H1 (cell line): ENCODE results near the gene NEDD8. TPM values are rescaled to one million over a fixed set of nuclear protein-coding genes. Genes with fewer than 3 reads are reported as not detected.

Experiments
- CTCF ChIA-PET: fragments of 300-600 bp; sonication (Branson Sonifier 250); formaldehyde crosslinking; loops from one replicate; lab custom pipeline; 2021; ENCODE audit not compliant: partially characterized antibody; lab: Charles Lee
- POLR2A ChIA-PET: fragments of 300-600 bp; sonication (Branson Sonifier 250); formaldehyde crosslinking; loops from one replicate; lab custom pipeline; 2021; ENCODE audit warnings: inconsistent platforms; ENCODE audit not compliant: partially characterized antibody; lab: Charles Lee
- DNase-seq, 2 experiments: peaks; one replicate each; pipeline versions ENCODE4 v3.0.0 to v3.0.0-alpha.2; 2010 to 2022; ENCODE audit warnings: low spot score in 2 of 2, low read depth in 1 of 2, mixed read lengths in 1 of 2
- FAIRE-seq: peaks from 2 replicates; lab custom pipeline; 2011; peaks lifted over from hg19 to GRCh38; lab: Jason Lieb, UNC
- H2AFZ ChIP-seq: 2 replicates; pipeline ENCODE4 v1.8.1; 2012; ENCODE audit warnings: low read length, inconsistent platforms
- H2AK5ac ChIP-seq: 2 replicates; pipeline ENCODE4 v1.6.1; 2013; ENCODE audit warnings: low read depth, low read length
- H2BK120ac ChIP-seq: replicated peaks from 2 replicates; pipeline ENCODE3; 2013; ENCODE audit warnings: low read depth, low read length, inconsistent platforms
- H2BK12ac ChIP-seq: 2 replicates; pipeline ENCODE4 v1.6.1; 2013; ENCODE audit warnings: low read depth, low read length
- H2BK15ac ChIP-seq: 2 replicates; pipeline ENCODE4 v1.6.1; 2013; ENCODE audit warnings: low read length
- H2BK20ac ChIP-seq: 2 replicates; pipeline ENCODE4 v1.6.1; 2013; ENCODE audit warnings: low read length
- H2BK5ac ChIP-seq: 2 replicates; pipeline ENCODE4 v1.6.1; 2013; ENCODE audit warnings: low read depth, low read length
- H3K14ac ChIP-seq: 2 replicates; pipeline ENCODE4 v1.6.1; 2013; ENCODE audit warnings: inconsistent platforms; ENCODE audit not compliant: insufficient read length
- H3K18ac ChIP-seq: 2 replicates; pipeline ENCODE4 v1.6.1; 2013; ENCODE audit warnings: low read length; ENCODE audit errors: extremely low read depth
- H3K23ac ChIP-seq: 2 replicates; pipeline ENCODE4 v1.6.1; 2013; ENCODE audit warnings: inconsistent platforms; ENCODE audit not compliant: insufficient read length
- H3K23me2 ChIP-seq: 2 replicates; pipeline ENCODE4 v1.6.1; 2013; ENCODE audit warnings: low read depth, low read length
- H3K27ac ChIP-seq: 2 replicates; pipeline ENCODE4 v1.6.1; 2011; ENCODE audit warnings: low read depth, low read length, inconsistent platforms
- H3K27me3 ChIP-seq, 4 experiments: replicated peaks in 1 of 4; 1 replicate in 1 of 4; 2 replicates in 3 of 4; pipeline versions ENCODE4 v1.6.1 to v1.8.1; 2011 to 2013; ENCODE audit warnings: low read length in 3 of 4, mild to moderate bottlenecking in 3 of 4, inconsistent platforms in 2 of 4, mixed read lengths in 2 of 4, moderate library complexity in 1 of 4; ENCODE audit not compliant: control insufficient read depth in 3 of 4, insufficient read depth in 3 of 4; ENCODE audit errors: extremely low read depth in 1 of 4
- H3K36me3 ChIP-seq, 4 experiments: 2 replicates each; pipeline versions ENCODE4 v1.6.1 to v1.8.1; 2011 to 2013; ENCODE audit warnings: mild to moderate bottlenecking in 4 of 4, low read length in 3 of 4, moderate library complexity in 2 of 4, control low read depth in 1 of 4, inconsistent platforms in 1 of 4; ENCODE audit not compliant: insufficient read depth in 4 of 4, control insufficient read depth in 2 of 4
- H3K4ac ChIP-seq: replicated peaks from 2 replicates; pipeline ENCODE3; 2013; ENCODE audit warnings: low read length, low read depth, mixed read lengths, inconsistent platforms; ENCODE audit not compliant: insufficient read length
- H3K4me1 ChIP-seq, 4 experiments: replicated peaks in 1 of 4; 1 replicate in 1 of 4; 2 replicates in 3 of 4; pipeline versions ENCODE4 v1.6.1 to v1.8.1; 2011 to 2013; ENCODE audit warnings: low read length in 3 of 4, inconsistent platforms in 2 of 4, mixed read lengths in 1 of 4; ENCODE audit not compliant: insufficient read depth in 4 of 4, control insufficient read depth in 3 of 4
- H3K4me2 ChIP-seq, 2 experiments: 2 replicates each; pipeline versions ENCODE4 v1.6.1 to v1.8.1; 2011 to 2013; ENCODE audit warnings: low read depth in 2 of 2, low read length in 2 of 2, control low read depth in 1 of 2, inconsistent platforms in 1 of 2, mild to moderate bottlenecking in 1 of 2; ENCODE audit not compliant: insufficient read depth in 1 of 2
- H3K4me3 ChIP-seq, 4 experiments: fragments of 200-600, 300-600 bp in 1 of 4; sonication (generic), shearing (Covaris generic), sonication (Bioruptor Twin) in 1 of 4; 2 replicates each; pipeline versions ENCODE4 v1.5.1 to v1.8.1; 2011 to 2016; ENCODE audit warnings: low read length in 4 of 4, low read depth in 3 of 4, control low read depth in 2 of 4, inconsistent platforms in 2 of 4, mild to moderate bottlenecking in 2 of 4, mixed read lengths in 1 of 4, moderate library complexity in 1 of 4; ENCODE audit not compliant: insufficient read depth in 2 of 4; ENCODE audit errors: extremely low read depth in 1 of 4
- H3K56ac ChIP-seq: replicated peaks from 2 replicates; pipeline ENCODE3; 2013; ENCODE audit warnings: low read depth, mild to moderate bottlenecking, mixed read lengths, low read length, inconsistent platforms; ENCODE audit not compliant: insufficient read length
- H3K79me1 ChIP-seq: 2 replicates; pipeline ENCODE4 v1.6.1; 2013; ENCODE audit warnings: low read depth, low read length, control low read depth
- H3K79me2 ChIP-seq, 2 experiments: 2 replicates each; pipeline versions ENCODE4 v1.6.1 to v1.8.1; 2012 to 2013; ENCODE audit warnings: low read length in 2 of 2, mild to moderate bottlenecking in 2 of 2, inconsistent platforms in 1 of 2; ENCODE audit not compliant: insufficient read depth in 2 of 2, control insufficient read depth in 1 of 2
- H3K9ac ChIP-seq, 4 experiments: replicated peaks in 1 of 4; 1 replicate in 1 of 4; 2 replicates in 3 of 4; pipeline versions ENCODE4 v1.6.1 to v1.8.1; 2011 to 2013; ENCODE audit warnings: low read depth in 3 of 4, low read length in 3 of 4, control low read depth in 2 of 4, mild to moderate bottlenecking in 2 of 4, moderate library complexity in 2 of 4, inconsistent platforms in 1 of 4; ENCODE audit errors: extremely low read depth in 1 of 4
- H3K9me3 ChIP-seq, 2 experiments: 2 replicates each; pipeline versions ENCODE4 v1.6.1 to v1.8.1; 2012 to 2013; ENCODE audit warnings: mild to moderate bottlenecking in 2 of 2, moderate library complexity in 2 of 2, control low read depth in 1 of 2, inconsistent platforms in 1 of 2, low read depth in 1 of 2, low read length in 1 of 2, mixed read lengths in 1 of 2; ENCODE audit not compliant: insufficient read depth in 2 of 2
- H4K20me1 ChIP-seq, 2 experiments: replicated peaks in 1 of 2; 2 replicates each; pipeline versions ENCODE3 to v1.8.1; 2011 to 2013; ENCODE audit warnings: inconsistent platforms in 2 of 2, low read length in 2 of 2, mild to moderate bottlenecking in 1 of 2; ENCODE audit not compliant: insufficient read depth in 2 of 2, control insufficient read depth in 1 of 2
- H4K5ac ChIP-seq: 2 replicates; pipeline ENCODE4 v1.6.1; 2013; ENCODE audit warnings: low read length, low read depth, mixed read lengths, inconsistent platforms; ENCODE audit not compliant: insufficient read length
- H4K8ac ChIP-seq: 2 replicates; pipeline ENCODE4 v1.8.0; 2013; ENCODE audit warnings: mild to moderate bottlenecking, moderate library complexity, low read length, inconsistent platforms; ENCODE audit not compliant: insufficient read depth; ENCODE audit errors: extremely low read depth
- H4K91ac ChIP-seq: replicated peaks from 2 replicates; pipeline ENCODE3; 2013; ENCODE audit warnings: low read length, mixed read lengths, inconsistent platforms; ENCODE audit not compliant: insufficient read length
- BCL11A ChIP-seq, 2 experiments: IDR thresholded peaks; one replicate each; pipeline ENCODE4 v1.6.1; 2011; ENCODE audit warnings: low read depth in 2 of 2, low read length in 2 of 2, mild to moderate bottlenecking in 2 of 2
- JUN ChIP-seq: IDR thresholded peaks from 2 replicates; pipeline ENCODE4 v1.6.1; 2011; ENCODE audit warnings: low read depth, mild to moderate bottlenecking, improper control_type of control experiment, low read length
- KDM5A ChIP-seq: fragments of 200-600 bp; IDR thresholded peaks from 2 replicates; pipeline ENCODE4 v1.7.1; 2012; ENCODE audit warnings: mild to moderate bottlenecking, low read length, inconsistent platforms, mixed read lengths
- TBP ChIP-seq: IDR thresholded peaks from 2 replicates; pipeline ENCODE4 v1.6.1; 2011; ENCODE audit warnings: low read depth, low read length, improper control_type of control experiment
- WGBS, 2 experiments: shearing (Covaris generic) in 1 of 2; methylation state at CpG; one replicate each; pipeline versions ENCODE4 v1.1.6 to v1.1.7; 2013 to 2015; ENCODE audit warnings: low lambda C conversion rate in 2 of 2, mixed read lengths in 2 of 2, inconsistent platforms in 1 of 2, low coverage in 1 of 2, missing lambda C conversion rate in 1 of 2; ENCODE audit not compliant: insufficient replicate concordance in 2 of 2, insufficient coverage in 1 of 2, insufficient read length in 1 of 2; ENCODE audit errors: extremely low coverage in 1 of 2, missing lambda C conversion rate in 1 of 2; 5-methylcytosine and 5-hydroxymethylcytosine counted together
- polyA plus RNA-seq, 7 experiments: library from polyadenylated mRNA; depleted of rRNA in 3 of 7; stranded (reverse) in 5 of 7; unstranded in 2 of 7; fragments of >200 nt in 5 of 7; fragments of 200-250 nt in 2 of 7; gene quantifications; 1 replicate in 5 of 7; 2 replicates in 1 of 7; 4 replicates in 1 of 7; pipeline versions ENCODE4 v1.2.1 to v1.2.3, GENCODE V29; 2011 to 2013; ENCODE audit warnings: missing spikeins in 2 of 7, mixed read lengths in 2 of 7
- total RNA-seq: library from RNA; stranded (reverse); fragmentation: NEBNext Ultra II Directional; extraction: Animal tissue kit (Norgen Biotek cat#: 25700); gene quantifications from 2 replicates; pipeline ENCODE4 v1.2.1, GENCODE V29; 2021
- TF ChIP-seq, protein P1 (sequence below): IDR thresholded peaks from 2 replicates; pipeline ENCODE4 v1.6.1; 2012; ENCODE audit warnings: low read length, inconsistent platforms

Gene NEDD8
- total and polyA plus RNA-seq, 2 of the 8 experiments (the other 6 are each of a cell fraction or from before 2014, with no cell fraction given) = 253 to 317 TPM

GRCh38 chr14:24187539-24187915 lies 44.6 kb downstream of the NEDD8 start:
- Histone ChIP-seq H3K23me2 (peaks cover 5% of the 10 kb centered on the region), H2BK12ac (no peak overlapping the region), H2BK120ac (no peak overlapping the region), H3K9ac (0 out of 7 replicates have a peak overlapping the region, but pooled peaks of 2 of the 4 experiments have one; percentile 4 to 13), H3K9me3 (no peaks in the 10 kb centered on the region), H3K4ac (no peak overlapping the region), H3K56ac (no peak overlapping the region), H3K79me1 (peaks cover 12% of the 10 kb centered on the region), H3K27me3 (no peaks in the 10 kb centered on the region), H2AFZ (no peak overlapping the region), H3K36me3 (peaks cover 13 to 45% (median 38%) of the 10 kb centered on the region in 4 experiments; a peak in 7 of 8 replicates), H2BK5ac (no peak overlapping the region), H2AK5ac (no peak overlapping the region), H3K79me2 (peaks cover 0 to 13% of the 10 kb centered on the region in 2 experiments; a peak in 2 of 4 replicates), H3K23ac (no peak overlapping the region), H3K27ac (no peak overlapping the region), H4K20me1 (peaks cover 0 to 16% of the 10 kb centered on the region in 2 experiments), H2BK20ac (no peak overlapping the region), H3K4me2 (peak overlapping the region; percentile 70 to 85), H3K4me3 (peak overlapping the region; percentile 75 to 91 (median 87); a peak in 7 of 8 replicates), H2BK15ac (no peak overlapping the region), H3K14ac (no peak overlapping the region), H3K4me1 (peaks cover 0 to 7% (median 4%) of the 10 kb centered on the region in 4 experiments; a peak in 6 of 7 replicates), H4K8ac (no peak overlapping the region), H4K5ac (no peak overlapping the region), H3K18ac (no peak overlapping the region), H4K91ac (no peak overlapping the region)
- no peak for DNase-seq
- ChIA-PET POLR2A (interaction anchor here (0.6 to 9.3 kb wide), 13 partner anchors 7 to 130 kb away, joined by 3 to 158 read pairs (median 4); partner anchors contain the start of genes CHMP4A, IRF9, PCK2 and PSME2), CTCF (interaction anchor here (0.7 to 4.1 kb wide), 6 partner anchors 27 to 145 kb away, joined by 3 to 16 read pairs (median 4); partner anchors contain the start of genes DCAF11, IRF9 and NRL)
- TF ChIP-seq KDM5A = no peak
- TF ChIP-seq TBP = no peak
- TF ChIP-seq, protein P1, sequence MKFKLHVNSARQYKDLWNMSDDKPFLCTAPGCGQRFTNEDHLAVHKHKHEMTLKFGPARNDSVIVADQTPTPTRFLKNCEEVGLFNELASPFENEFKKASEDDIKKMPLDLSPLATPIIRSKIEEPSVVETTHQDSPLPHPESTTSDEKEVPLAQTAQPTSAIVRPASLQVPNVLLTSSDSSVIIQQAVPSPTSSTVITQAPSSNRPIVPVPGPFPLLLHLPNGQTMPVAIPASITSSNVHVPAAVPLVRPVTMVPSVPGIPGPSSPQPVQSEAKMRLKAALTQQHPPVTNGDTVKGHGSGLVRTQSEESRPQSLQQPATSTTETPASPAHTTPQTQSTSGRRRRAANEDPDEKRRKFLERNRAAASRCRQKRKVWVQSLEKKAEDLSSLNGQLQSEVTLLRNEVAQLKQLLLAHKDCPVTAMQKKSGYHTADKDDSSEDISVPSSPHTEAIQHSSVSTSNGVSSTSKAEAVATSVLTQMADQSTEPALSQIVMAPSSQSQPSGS = no peak
- TF ChIP-seq BCL11A (IDR thresholded peaks at IDR 0.05; ENCODE audit: low read depth in 2 of 2, low read length in 2 of 2) = no peak
- no peak for TF ChIP-seq JUN
- 97% methylated on average over 2 of the region's 2 CpGs; no CpG with 5 or more reads in 1 of the 2 experiments for WGBS, 2 experiments
- FAIRE-seq = no peak
